B cell (primary cell): ENCODE measurements around the gene ARHGEF6.

Experiments
- CTCF ChIP-seq: fragments of 200-600 bp; IDR thresholded peaks from one replicate; pipeline ENCODE4 v1.8.0; 2022; ENCODE audit warnings: antibody characterized with exemption, mild to moderate bottlenecking
- EZH2 ChIP-seq: IDR thresholded peaks from 2 replicates; pipeline ENCODE4 v1.6.1; 2012; ENCODE audit warnings: borderline replicate concordance, low read depth, mild to moderate bottlenecking, moderate library complexity, low read length; ENCODE audit not compliant: insufficient read depth, poor library complexity, severe bottlenecking

- TF ChIP-seq EZH2 (no peak), CTCF (no peak)
Measured at GRCh38 chrX:136627409-136627808, 153.3 kb downstream of the ARHGEF6 start.
